Neuronal stem cell (in vitro differentiated cells): ENCODE measurements around the gene WDR46.

Source experiments
- DNase-seq: peaks from one replicate; pipeline ENCODE4 v3.0.0-alpha.2; 2013; ENCODE audit warnings: low spot score
- H2AFZ ChIP-seq: one replicate; pipeline ENCODE4 v1.6.1; 2013; ENCODE audit warnings: mild to moderate bottlenecking, low read length, inconsistent platforms
- H2AK5ac ChIP-seq: 2 replicates; pipeline ENCODE4 v1.6.1; 2013; ENCODE audit warnings: low read depth, mild to moderate bottlenecking, inconsistent platforms, low read length, moderate library complexity, mixed read lengths
- H2BK120ac ChIP-seq: 2 replicates; pipeline ENCODE4 v1.6.1; 2013; ENCODE audit warnings: low read depth, mild to moderate bottlenecking, inconsistent platforms, low read length, moderate library complexity, mixed read lengths
- H2BK12ac ChIP-seq: one replicate; pipeline ENCODE4 v1.6.1; 2013; ENCODE audit warnings: low read length, inconsistent platforms
- H2BK15ac ChIP-seq: 2 replicates; pipeline ENCODE4 v1.6.1; 2013; ENCODE audit warnings: mild to moderate bottlenecking, low read length, inconsistent platforms, mixed read lengths
- H2BK5ac ChIP-seq: one replicate; pipeline ENCODE4 v1.6.1; 2013; ENCODE audit warnings: inconsistent platforms, mild to moderate bottlenecking, low read length, moderate library complexity
- H3K14ac ChIP-seq: one replicate; pipeline ENCODE4 v1.6.1; 2013; ENCODE audit warnings: low read length, inconsistent platforms
- H3K18ac ChIP-seq: 2 replicates; pipeline ENCODE4 v1.6.1; 2013; ENCODE audit warnings: low read length, inconsistent platforms
- H3K23ac ChIP-seq: 2 replicates; pipeline ENCODE4 v1.6.1; 2013; ENCODE audit warnings: low read depth, mild to moderate bottlenecking, mixed read lengths, low read length, inconsistent platforms; ENCODE audit not compliant: poor library complexity
- H3K27ac ChIP-seq: replicated peaks from 3 replicates; pipeline ENCODE4 v1.5.1; 2013; ENCODE audit warnings: low read length, inconsistent platforms
- H3K27me3 ChIP-seq, 3 experiments: 2 replicates each; pipeline ENCODE4 v1.6.1; 2013; ENCODE audit warnings: low read length in 3 of 3, mild to moderate bottlenecking in 2 of 3, inconsistent platforms in 1 of 3, low read depth in 1 of 3, mixed read lengths in 1 of 3, moderate library complexity in 1 of 3; ENCODE audit not compliant: control insufficient read depth in 3 of 3, insufficient read depth in 3 of 3
- H3K36me3 ChIP-seq, 2 donors: replicated peaks in 1 of 2; 2 replicates each; pipeline ENCODE4 v1.6.1; 2013; ENCODE audit warnings: low read length in 2 of 2; ENCODE audit not compliant: control insufficient read depth in 2 of 2, insufficient read depth in 2 of 2
- H3K4ac ChIP-seq: 2 replicates; pipeline ENCODE4 v1.6.1; 2013; ENCODE audit warnings: inconsistent platforms, mild to moderate bottlenecking, low read length, moderate library complexity
- H3K4me1 ChIP-seq, 2 donors: 1 replicate in 1 of 2; 2 replicates in 1 of 2; pipeline ENCODE4 v1.6.1; 2013; ENCODE audit warnings: low read length in 2 of 2, low read depth in 1 of 2; ENCODE audit not compliant: control insufficient read depth in 2 of 2, insufficient read depth in 1 of 2
- H3K4me2 ChIP-seq: one replicate; pipeline ENCODE4 v1.6.1; 2013; ENCODE audit warnings: mild to moderate bottlenecking, low read length, inconsistent platforms; ENCODE audit not compliant: insufficient read depth, poor library complexity, severe bottlenecking
- H3K4me3 ChIP-seq, 2 donors: 2 replicates each; pipeline ENCODE4 v1.5.1; 2013; ENCODE audit warnings: low read length in 2 of 2, mild to moderate bottlenecking in 2 of 2, inconsistent platforms in 1 of 2, moderate library complexity in 1 of 2
- H3K79me1 ChIP-seq: one replicate; pipeline ENCODE4 v1.6.1; 2013; ENCODE audit warnings: low read depth, mild to moderate bottlenecking, inconsistent platforms, low read length, moderate library complexity
- H3K9ac ChIP-seq: one replicate; pipeline ENCODE4 v1.6.1; 2013; ENCODE audit warnings: mild to moderate bottlenecking, low read depth, low read length, inconsistent platforms; ENCODE audit not compliant: poor library complexity
- H3K9me3 ChIP-seq, 2 donors: replicated peaks in 1 of 2; 2 replicates each; pipeline versions ENCODE3 to v1.6.1; 2013; ENCODE audit warnings: low read length in 2 of 2, mild to moderate bottlenecking in 2 of 2, inconsistent platforms in 1 of 2, low read depth in 1 of 2, mixed read lengths in 1 of 2, moderate library complexity in 1 of 2; ENCODE audit not compliant: control insufficient read depth in 2 of 2, insufficient read depth in 1 of 2
- H4K8ac ChIP-seq: one replicate; pipeline ENCODE4 v1.6.1; 2013; ENCODE audit warnings: low read depth, mild to moderate bottlenecking, inconsistent platforms, low read length, moderate library complexity
- H4K91ac ChIP-seq: one replicate; pipeline ENCODE4 v1.6.1; 2013; ENCODE audit warnings: low read length, low read depth, mild to moderate bottlenecking, inconsistent platforms; ENCODE audit not compliant: poor library complexity
- WGBS, 2 donors: extraction: QIAGEN DNeasy Blood & Tissue Kit; methylation state at CpG; one replicate each; pipeline ENCODE4 v1.1.7; 2013; ENCODE audit warnings: missing lambda C conversion rate in 2 of 2, mixed read lengths in 1 of 2; ENCODE audit not compliant: insufficient read length in 2 of 2, insufficient replicate concordance in 1 of 2; ENCODE audit errors: extremely low coverage in 2 of 2; 5-methylcytosine and 5-hydroxymethylcytosine counted together

WDR46 gene

DNA sequence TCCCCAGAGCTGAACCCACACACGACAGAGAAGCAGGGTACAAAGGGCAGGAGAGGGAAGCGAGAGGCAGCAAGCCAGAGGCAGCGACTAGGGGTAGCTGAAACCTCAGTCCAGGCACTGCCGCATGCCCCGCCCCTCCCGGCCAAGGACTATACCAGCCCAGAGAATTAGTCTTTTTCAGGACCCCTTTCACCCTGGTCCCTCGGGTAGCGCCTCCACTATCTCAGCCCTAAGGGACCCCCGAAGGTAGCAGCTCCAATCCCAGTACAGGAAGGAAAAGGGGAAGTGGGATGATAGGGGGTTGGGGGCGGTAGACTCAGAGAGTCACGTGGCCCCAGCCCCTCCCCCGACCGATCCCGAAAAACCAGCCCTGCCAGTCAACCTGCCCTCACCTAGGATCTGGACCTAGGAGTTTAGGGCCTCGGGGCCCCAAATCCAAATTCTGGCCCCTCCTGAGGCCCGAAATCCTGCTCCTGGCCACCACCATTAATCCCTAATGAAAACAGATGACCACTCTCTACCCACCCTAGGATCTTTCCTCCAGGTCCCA is 8.4 kb upstream of the WDR46 start:
- Histone ChIP-seq H2AFZ (peak overlapping the region; percentile 78), H3K14ac (no peak overlapping the region), H2BK5ac (peak overlapping the region; percentile 83), H3K23ac (peak overlapping the region; percentile 5), H3K4me3 (peak overlapping the region; percentile 53 to 78), H3K4me1 (peaks cover 5 to 6% of the 10 kb centered on the region in 2 donors), H4K91ac (no peak overlapping the region), H4K8ac (peak overlapping the region; percentile 53), H2BK120ac (no peak overlapping the region), H3K18ac (peak overlapping the region; percentile 84), H3K36me3 (peaks cover 8 to 52% of the 10 kb centered on the region in 2 donors), H3K4ac (peak overlapping the region; percentile 55), H2AK5ac (peak overlapping the region; percentile 78), H2BK12ac (peak overlapping the region; percentile 77), H3K27ac (peak overlapping the region; percentile 76), H3K79me1 (peaks cover 6% of the 10 kb centered on the region), H3K9ac (no peak overlapping the region), H3K4me2 (peak overlapping the region; percentile 79), H2BK15ac (peak overlapping the region; percentile 93), H3K9me3 (no peaks in the 10 kb centered on the region), H3K27me3 (no peaks in the 10 kb centered on the region)
- WGBS, 2 donors = no CpG with 5 or more reads among the region's 16 CpGs
- DNase-seq = no peak

DNA sequence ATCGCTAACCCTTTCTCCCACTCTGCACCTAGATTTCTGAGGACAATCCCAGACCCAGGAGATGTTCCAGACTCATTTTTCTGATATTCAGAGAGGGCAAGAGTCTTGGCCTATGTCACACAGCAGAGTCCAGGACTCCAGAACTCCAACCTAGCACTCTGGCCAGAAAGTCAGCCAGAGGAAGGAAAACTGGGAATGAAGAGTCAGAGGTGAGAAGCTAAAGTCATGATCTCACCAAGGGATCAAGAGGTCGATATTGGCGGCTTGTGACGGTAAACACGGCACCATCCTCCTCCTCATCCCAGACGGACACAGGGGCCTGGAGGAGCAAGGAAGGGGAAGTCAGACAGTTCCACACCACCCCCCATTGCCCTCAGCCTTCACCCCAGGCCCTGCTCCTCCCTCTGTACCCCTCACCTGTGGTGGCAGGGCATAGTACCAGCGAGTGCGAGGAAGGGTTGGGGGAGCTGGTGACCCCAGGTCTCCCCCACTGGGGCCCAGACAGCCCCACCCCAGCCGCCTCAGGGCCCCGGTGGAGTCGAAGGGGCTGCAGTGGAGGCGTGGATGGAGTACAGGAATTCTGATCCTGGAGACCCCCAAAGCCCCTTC is 7.9 kb upstream of the WDR46 start:
- H4K91ac ChIP-seq = no peak overlapping the region
- H3K9ac ChIP-seq = peak overlapping the region; percentile 34
- H2BK12ac ChIP-seq = peak overlapping the region; percentile 77
- H3K9me3 ChIP-seq = no peaks in the 10 kb centered on the region
- H3K18ac ChIP-seq = peak overlapping the region; percentile 84
- H3K14ac ChIP-seq = no peak overlapping the region
- peaks cover 12 to 58% of the 10 kb centered on the region in 2 donors for H3K36me3 ChIP-seq
- WGBS, 2 donors = no CpG with 5 or more reads among the region's 12 CpGs
- H3K4me1 ChIP-seq = peaks cover 5 to 6% of the 10 kb centered on the region in 2 donors
- H2AK5ac ChIP-seq = peak overlapping the region; percentile 78
- H3K79me1 ChIP-seq = peaks cover 6% of the 10 kb centered on the region
- H2AFZ ChIP-seq = peak overlapping the region; percentile 78
- peak overlapping the region; percentile 93 for H2BK15ac ChIP-seq
- peak overlapping the region; percentile 83 for H2BK5ac ChIP-seq
- no peak for DNase-seq
- H3K27me3 ChIP-seq = no peaks in the 10 kb centered on the region
- H2BK120ac ChIP-seq = no peak overlapping the region
- H3K23ac ChIP-seq = peak overlapping the region; percentile 5
- H3K4me3 ChIP-seq = peak overlapping the region; percentile 53 to 78
- peak overlapping the region; percentile 79 for H3K4me2 ChIP-seq
- peak overlapping the region; percentile 55 for H3K4ac ChIP-seq
- H3K27ac ChIP-seq = peak overlapping the region; percentile 76
- H4K8ac ChIP-seq = peak overlapping the region; percentile 53

DNA sequence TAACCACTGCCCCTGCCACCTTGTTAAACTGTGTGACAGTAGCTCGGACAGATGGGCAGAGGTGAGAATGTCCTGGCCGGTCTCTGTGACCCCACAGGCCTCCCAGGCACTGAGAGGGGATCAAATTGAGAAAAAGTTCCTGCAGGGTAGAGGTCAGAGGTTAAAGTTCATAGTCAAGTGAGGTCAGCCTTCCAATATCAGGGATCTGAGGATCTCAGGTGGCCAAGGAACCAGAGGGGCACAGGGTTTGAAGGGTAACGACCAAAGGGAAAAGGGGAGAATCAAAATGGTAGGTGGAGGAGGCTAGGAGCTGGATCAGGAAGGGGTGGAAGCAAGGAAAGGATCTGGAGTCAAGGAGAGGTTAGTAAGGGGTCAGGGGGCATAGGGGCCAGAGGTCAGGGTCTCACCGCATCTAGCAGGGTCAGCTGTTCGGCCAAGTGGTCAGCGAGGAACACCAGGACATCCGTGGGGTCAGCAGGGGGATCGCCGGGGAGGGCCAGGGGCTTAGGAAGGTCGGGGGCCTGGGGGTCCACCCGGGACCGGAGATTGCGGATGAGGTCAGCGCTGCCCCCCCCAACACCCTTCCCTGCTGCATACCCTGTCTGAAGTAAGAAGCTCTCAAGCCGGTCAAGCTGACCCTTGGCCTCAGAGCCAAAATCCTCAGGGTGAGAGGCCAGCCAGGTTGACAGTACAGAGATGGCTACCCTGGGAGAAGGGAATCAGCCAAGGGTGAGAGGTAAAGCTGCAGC is 6.8 kb upstream of the WDR46 start:
- Histone ChIP-seq H2BK15ac (no peak overlapping the region), H3K23ac (no peak overlapping the region), H3K79me1 (peaks cover 6% of the 10 kb centered on the region), H2BK120ac (no peak overlapping the region), H2AK5ac (no peak overlapping the region), H3K27me3 (no peaks in the 10 kb centered on the region), H4K91ac (no peak overlapping the region), H3K9me3 (no peaks in the 10 kb centered on the region), H2AFZ (no peak overlapping the region), H3K9ac (no peak overlapping the region), H3K4ac (no peak overlapping the region), H2BK5ac (no peak overlapping the region), H2BK12ac (no peak overlapping the region), H3K4me2 (no peak overlapping the region), H3K4me1 (peaks cover 5 to 6% of the 10 kb centered on the region in 2 donors), H3K18ac (no peak overlapping the region), H4K8ac (no peak overlapping the region), H3K27ac (no peak overlapping the region), H3K36me3 (peaks cover 20 to 60% of the 10 kb centered on the region in 2 donors), H3K4me3 (no peak overlapping the region), H3K14ac (no peak overlapping the region)
- no CpG with 5 or more reads among the region's 15 CpGs for WGBS, 2 donors
- DNase-seq = no peak
